Body of pancreas (tissue), 4 donors: Measurements from ENCODE around the gene UNC45B. TPM values are rescaled to one million over a fixed set of nuclear protein-coding genes. Genes with fewer than 3 reads are reported as not detected.
"Not testable (repeated sequence)": the region's sequence is repeated elsewhere in the genome, so short reads cannot be mapped to it uniquely, and the experiment has no call there.

Experiments
- ATAC-seq: fragments of 150-250 bp; one replicate; pipeline ENCODE4 v1.9.1; 2016
- DNase-seq, 4 donors: peaks; one replicate each; pipeline ENCODE4 v3.0.0-alpha.2; 2019
- H3K27ac ChIP-seq, 4 donors: fragments of 200-600 bp; sonication (generic); 1 replicate in 3 of 4; 2 replicates in 1 of 4; pipeline versions ENCODE4 v1.5.1 to v1.6.1; 2016 to 2019; ENCODE audit warnings: mild to moderate bottlenecking in 1 of 4, mixed read lengths in 1 of 4, moderate library complexity in 1 of 4
- H3K27me3 ChIP-seq, 2 donors: fragments of 200-600 bp; sonication (generic); one replicate each; pipeline ENCODE4 v1.6.0; 2016; ENCODE audit warnings: mild to moderate bottlenecking in 1 of 2
- H3K36me3 ChIP-seq, 2 donors: fragments of 200-600 bp; sonication (generic); replicated peaks in 1 of 2; 2 replicates each; pipeline ENCODE4 v1.5.1; 2016; ENCODE audit warnings: low read depth in 2 of 2; ENCODE audit not compliant: insufficient read depth in 1 of 2
- H3K4me1 ChIP-seq: fragments of 200-600 bp; sonication (generic); one replicate; pipeline ENCODE4 v1.6.0; 2016
- H3K4me3 ChIP-seq, 2 donors: fragments of 200-600 bp; sonication (generic); 1 replicate in 1 of 2; 2 replicates in 1 of 2; pipeline ENCODE4 v1.5.1; 2016 to 2019
- H3K9me3 ChIP-seq, 3 donors: fragments of 200-600 bp; sonication (generic); 1 replicate in 2 of 3; 2 replicates in 1 of 3; pipeline ENCODE4 v1.5.1; 2016
- CTCF ChIP-seq, 7 experiments: fragments of 450-650 bp in 4 of 7; fragments of 200-600 bp in 3 of 7; sonication (generic) in 3 of 7; IDR thresholded peaks; one replicate each; pipeline ENCODE4 v1.5.1; 2016 to 2019; ENCODE audit warnings: antibody characterized with exemption in 7 of 7
- POLR2A ChIP-seq, 3 donors: fragments of 450-650 bp; IDR thresholded peaks; one replicate each; pipeline ENCODE4 v1.6.1; 2016; ENCODE audit warnings: antibody characterized with exemption in 3 of 3, mild to moderate bottlenecking in 2 of 3
- WGBS, 2 donors: methylation state at CpG; one replicate each; pipeline ENCODE4 v1.1.5; 2017; 5-methylcytosine and 5-hydroxymethylcytosine counted together
- intact Hi-C: fragments of 100-400 bp; cut with DNase I; formaldehyde crosslinking; loops from one replicate; pipeline ENCODE4 v1.15.1; 2023
- total RNA-seq, 2 donors: library from RNA; depleted of rRNA; stranded (reverse); fragments of >200 nt; gene quantifications; one replicate each; pipeline ENCODE4 v1.1.0, GENCODE V29; 2016

Gene UNC45B
- total RNA-seq, 2 donors from 2014 or later = not detected

DNA sequence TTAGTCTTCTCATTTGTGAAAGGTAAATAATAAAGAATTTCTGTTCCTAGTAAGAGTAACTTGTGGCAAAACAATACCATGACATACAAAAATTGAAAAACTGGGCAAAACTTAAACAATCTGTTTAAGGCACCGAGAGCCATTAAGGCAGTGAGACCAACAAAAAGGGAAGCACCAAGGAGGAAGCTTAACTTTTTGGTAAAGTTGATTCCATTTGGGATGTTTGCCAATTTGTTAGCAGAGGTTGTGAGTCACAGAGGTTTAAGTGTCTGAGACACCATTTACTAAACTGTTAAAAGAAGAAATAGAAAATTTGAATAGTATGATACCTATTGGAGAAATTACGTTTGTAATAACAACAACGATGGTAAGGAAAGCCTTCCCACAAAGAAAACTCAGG lies 41.7 kb downstream of the UNC45B start:
- H3K9me3 ChIP-seq = no peaks in the 10 kb centered on the region
- H3K4me3 ChIP-seq = no peak overlapping the region
- ATAC-seq (no peak), DNase-seq (no peak)
- no peaks in the 10 kb centered on the region for H3K4me1 ChIP-seq
- intact Hi-C loops = no loop called here
- 60 to 72% methylated on average over 3 of the region's 3 CpGs for WGBS, 2 donors
- TF ChIP-seq POLR2A (IDR thresholded peaks at IDR 0.05) (no peak), CTCF (IDR thresholded peaks at IDR 0.05) (no peak)
- H3K27ac ChIP-seq = no peak overlapping the region
- no peaks in the 10 kb centered on the region for H3K36me3 ChIP-seq
- H3K27me3 ChIP-seq = no peaks in the 10 kb centered on the region

- TF ChIP-seq POLR2A (IDR thresholded peaks at IDR 0.05) = no peak
- TF ChIP-seq CTCF (IDR thresholded peaks at IDR 0.05) = no peak
- no peak for ATAC-seq
- no peaks in the 10 kb centered on the region for H3K36me3 ChIP-seq
- H3K9me3 ChIP-seq = no peaks in the 10 kb centered on the region
- no peak overlapping the region for H3K27ac ChIP-seq
- intact Hi-C loops = no loop called here
- no peak for DNase-seq
- no peaks in the 10 kb centered on the region for H3K4me1 ChIP-seq
- no peak overlapping the region for H3K4me3 ChIP-seq
- WGBS, 2 donors = 62% methylated on average over 11 of the region's 11 CpGs
- no peaks in the 10 kb centered on the region for H3K27me3 ChIP-seq
Observed at GRCh38 chr17:35191001-35191695, 43.5 kb downstream of the UNC45B start.

DNA sequence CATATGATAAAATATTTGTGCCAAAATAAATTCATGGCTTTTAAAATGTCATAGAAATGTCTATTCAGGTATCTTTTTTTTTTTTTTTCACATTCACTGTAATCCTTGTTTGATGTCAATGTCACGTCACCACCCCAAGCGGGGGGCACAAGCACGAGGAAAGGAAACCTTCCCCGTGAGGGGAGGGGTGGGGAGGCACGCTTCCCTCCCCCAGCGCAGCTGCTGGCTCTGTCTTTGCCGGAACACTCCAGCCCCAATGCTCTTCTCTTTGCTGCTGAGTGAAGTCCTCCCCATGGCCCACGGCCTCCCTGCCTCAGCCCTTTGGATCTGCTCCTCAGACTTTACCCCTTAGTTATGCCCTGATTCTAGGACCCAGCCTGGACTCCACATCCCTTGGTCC lies 45.1 kb downstream of the UNC45B start:
- DNase-seq (no peak), ATAC-seq (no peak)
- no peak overlapping the region for H3K27ac ChIP-seq
- H3K4me3 ChIP-seq = no peak overlapping the region
- intact Hi-C loops = no loop called here
- no peaks in the 10 kb centered on the region for H3K9me3 ChIP-seq
- WGBS, 2 donors = 65 to 69% methylated on average over 7 to 8 of the region's 8 CpGs
- no peaks in the 10 kb centered on the region for H3K27me3 ChIP-seq
- H3K36me3 ChIP-seq = no peaks in the 10 kb centered on the region
- H3K4me1 ChIP-seq = no peaks in the 10 kb centered on the region
- TF ChIP-seq CTCF (IDR thresholded peaks at IDR 0.05) (no peak), POLR2A (IDR thresholded peaks at IDR 0.05) (no peak)

GRCh38 chr17:35194001-35194400 lies 46.4 kb downstream of the UNC45B start, which contains the start of gene SLC35G3:
Gene SLC35G3 (minus strand): TSS chr17:35194393. CDS start chr17:35194307, 86 bp downstream.
- ATAC-seq, H3K27ac ChIP-seq, H3K9me3 ChIP-seq, H3K4me3 ChIP-seq, H3K27me3 ChIP-seq, DNase-seq, H3K4me1 ChIP-seq, H3K36me3 ChIP-seq, intact Hi-C loops: not testable (repeated sequence)
- WGBS, 2 donors = 81 to 82% methylated on average over 11 to 12 of the region's 12 CpGs

DNA sequence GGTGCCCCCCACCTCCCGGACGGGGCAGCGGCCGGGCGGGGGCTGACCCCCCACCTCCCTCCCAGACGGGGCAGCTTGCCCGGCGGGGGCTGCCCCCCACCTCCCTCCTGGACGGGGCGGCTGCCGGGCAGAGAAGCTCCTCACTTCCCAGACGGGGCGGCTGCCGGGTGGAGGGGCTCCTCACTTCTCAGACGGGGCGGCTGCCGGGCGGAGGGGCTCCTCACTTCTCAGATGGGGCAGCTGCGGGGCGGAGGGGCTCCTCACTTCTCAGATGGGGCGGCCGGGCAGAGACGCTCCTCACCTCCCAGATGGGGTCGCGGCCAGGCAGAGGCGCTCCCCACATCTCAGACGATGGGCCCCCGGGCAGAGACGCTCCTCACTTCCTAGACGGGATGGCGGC lies 47.4 kb downstream of the UNC45B start:
- intact Hi-C loops = not testable (repeated sequence)
- WGBS, 2 donors = 90 to 95% methylated on average over 18 to 21 of the region's 31 CpGs

GRCh38 chr17:35202582-35202981 lies 55.0 kb downstream of the UNC45B start:
- DNase-seq, intact Hi-C loops, H3K4me1 ChIP-seq, H3K27ac ChIP-seq, H3K27me3 ChIP-seq, H3K4me3 ChIP-seq, H3K36me3 ChIP-seq, ATAC-seq: not testable (repeated sequence)
- WGBS, 2 donors = 68 to 88% methylated on average over 1 to 2 of the region's 2 CpGs
- H3K9me3 ChIP-seq = peaks cover 0 to 14% (median 0%) of the 10 kb centered on the region in 3 donors

More for the DNA sequence above, 47.4 kb downstream of the UNC45B start:
- not testable (repeated sequence) for H3K27me3 ChIP-seq, ATAC-seq, H3K4me1 ChIP-seq, H3K9me3 ChIP-seq, DNase-seq, H3K36me3 ChIP-seq, H3K27ac ChIP-seq, H3K4me3 ChIP-seq
